HG02623 (cell line): ENCODE results near the gene C4A.
"Not testable (repeated sequence)": the region's sequence is repeated elsewhere in the genome, so short reads cannot be mapped to it uniquely, and the experiment has no call there.

Experiments
- ATAC-seq: cut with Tn5 transposase; IDR thresholded peaks from one replicate; pipeline ENCODE4 v1.9.1; 2021; ENCODE audit warnings: moderate library complexity; ENCODE audit not compliant: unreplicated experiment

C4A gene

DNA sequence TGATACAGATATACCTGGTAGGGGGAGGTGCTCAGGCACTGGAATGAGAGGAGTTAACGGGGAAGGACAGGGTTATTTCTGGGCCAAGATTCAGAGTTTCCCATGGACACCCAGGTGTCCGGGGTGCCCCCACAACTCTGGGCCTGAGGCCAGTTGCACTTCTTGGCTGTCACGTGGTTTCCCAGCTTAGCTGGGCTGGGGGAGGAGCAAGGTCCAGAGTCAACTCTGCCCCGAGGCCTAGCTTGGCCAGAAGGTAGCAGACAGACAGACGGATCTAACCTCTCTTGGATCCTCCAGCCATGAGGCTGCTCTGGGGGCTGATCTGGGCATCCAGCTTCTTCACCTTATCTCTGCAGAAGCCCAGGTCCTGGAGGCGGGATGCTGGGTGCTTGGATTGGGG lies 32.7 kb downstream of the C4A start, which contains the start of gene C4B:
C4B (plus strand) TSS at position 249 of the 400 bp plus-strand sequence; CDS start at position 300, 51 bp downstream.
- not testable (repeated sequence) for ATAC-seq

DNA sequence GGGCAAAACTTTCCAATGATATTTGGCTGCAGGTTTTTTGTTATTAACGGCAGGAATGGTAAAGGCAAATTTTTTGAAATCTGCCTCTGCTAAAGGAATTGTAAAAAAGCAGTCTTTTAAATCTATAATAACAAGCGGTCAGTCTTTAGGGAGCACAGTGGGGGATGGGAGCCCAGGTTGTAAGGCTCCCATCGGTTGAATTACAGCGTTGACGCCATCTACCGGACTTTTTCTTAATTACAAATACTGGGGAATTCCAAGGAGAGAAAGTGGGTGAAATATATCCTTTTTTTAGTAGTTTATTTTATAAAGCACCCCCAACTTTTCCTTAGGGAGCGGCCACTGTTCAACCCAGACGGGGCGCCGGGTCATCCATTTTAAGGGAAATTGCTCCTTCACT lies 40.2 kb downstream of the C4A start:
- ATAC-seq, result not testable (repeated sequence)

DNA sequence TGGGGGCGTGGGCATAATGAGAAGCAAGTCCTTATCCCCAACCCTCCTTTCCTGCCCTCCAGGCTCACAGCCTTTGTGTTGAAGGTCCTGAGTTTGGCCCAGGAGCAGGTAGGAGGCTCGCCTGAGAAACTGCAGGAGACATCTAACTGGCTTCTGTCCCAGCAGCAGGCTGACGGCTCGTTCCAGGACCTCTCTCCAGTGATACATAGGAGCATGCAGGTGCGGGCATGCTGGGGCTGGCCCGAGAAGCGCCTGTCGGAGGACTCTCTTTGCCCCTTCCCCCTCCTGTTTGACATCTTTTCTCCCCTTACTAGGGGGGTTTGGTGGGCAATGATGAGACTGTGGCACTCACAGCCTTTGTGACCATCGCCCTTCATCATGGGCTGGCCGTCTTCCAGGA lies 46.8 kb downstream of the C4A start:
- not testable (repeated sequence) for ATAC-seq

DNA sequence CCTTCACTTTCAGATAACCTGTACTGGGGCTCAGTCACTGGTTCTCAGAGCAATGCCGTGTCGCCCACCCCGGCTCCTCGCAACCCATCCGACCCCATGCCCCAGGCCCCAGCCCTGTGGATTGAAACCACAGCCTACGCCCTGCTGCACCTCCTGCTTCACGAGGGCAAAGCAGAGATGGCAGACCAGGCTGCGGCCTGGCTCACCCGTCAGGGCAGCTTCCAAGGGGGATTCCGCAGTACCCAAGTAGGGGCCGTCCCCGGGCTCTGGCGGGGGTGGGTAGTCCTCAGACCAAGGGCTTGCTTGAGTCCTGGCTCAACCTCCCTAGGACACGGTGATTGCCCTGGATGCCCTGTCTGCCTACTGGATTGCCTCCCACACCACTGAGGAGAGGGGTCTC lies 47.7 kb downstream of the C4A start:
- not testable (repeated sequence) for ATAC-seq

DNA sequence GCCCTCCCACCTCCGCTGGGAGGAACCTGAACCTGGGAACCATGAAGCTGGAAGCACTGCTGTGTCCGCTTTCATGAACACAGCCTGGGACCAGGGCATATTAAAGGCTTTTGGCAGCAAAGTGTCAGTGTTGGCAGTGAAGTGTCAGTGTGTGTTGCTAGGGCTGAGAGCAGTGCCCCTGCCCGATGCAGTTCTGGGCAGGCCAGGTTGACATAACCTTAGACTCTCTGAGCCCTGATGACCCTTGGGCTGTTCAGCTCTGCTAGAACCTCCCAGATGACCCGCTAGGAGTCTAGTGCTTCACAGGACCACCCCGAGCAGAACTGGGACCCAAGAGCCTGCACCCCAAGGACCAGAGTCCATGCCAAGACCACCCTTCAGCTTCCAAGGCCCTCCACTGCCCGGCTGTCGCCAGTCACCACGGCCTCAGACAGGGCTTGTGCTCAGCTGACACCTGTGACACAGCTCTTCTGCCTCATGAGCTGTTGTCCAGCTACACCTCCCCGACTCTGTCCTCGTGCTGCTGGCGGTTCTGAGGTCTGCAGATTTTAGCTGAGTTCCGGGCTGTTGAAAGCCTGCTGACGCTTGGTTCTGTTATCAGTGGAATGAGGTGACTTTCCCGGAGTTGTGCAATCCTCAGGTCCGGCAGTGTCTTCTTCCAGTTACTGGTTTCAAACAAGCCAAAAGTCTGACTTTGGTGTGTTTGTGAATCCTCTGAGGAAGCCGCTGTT lies 53.6 kb downstream of the C4A start:
- not testable (repeated sequence) for ATAC-seq

DNA sequence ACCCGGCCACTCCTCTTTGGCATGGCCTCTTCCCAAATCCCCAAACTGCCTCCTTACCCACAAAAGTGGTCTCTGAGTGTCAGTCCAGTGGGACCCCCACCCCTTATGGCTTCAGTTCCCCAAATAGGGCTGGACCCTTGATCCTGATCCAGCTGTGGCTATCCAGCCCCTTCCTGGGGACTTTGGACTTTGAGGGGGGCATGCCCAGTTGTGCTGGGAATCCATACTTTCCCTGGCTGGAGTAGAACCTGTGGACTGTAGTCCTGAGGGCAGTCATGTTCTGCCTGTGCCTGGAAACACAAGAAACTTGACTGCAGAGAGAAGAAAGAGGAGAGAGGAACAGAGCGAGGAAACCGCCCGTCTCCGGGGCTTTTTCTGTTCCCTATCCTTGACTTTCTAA lies 55.3 kb downstream of the C4A start:
- not testable (repeated sequence) for ATAC-seq

DNA sequence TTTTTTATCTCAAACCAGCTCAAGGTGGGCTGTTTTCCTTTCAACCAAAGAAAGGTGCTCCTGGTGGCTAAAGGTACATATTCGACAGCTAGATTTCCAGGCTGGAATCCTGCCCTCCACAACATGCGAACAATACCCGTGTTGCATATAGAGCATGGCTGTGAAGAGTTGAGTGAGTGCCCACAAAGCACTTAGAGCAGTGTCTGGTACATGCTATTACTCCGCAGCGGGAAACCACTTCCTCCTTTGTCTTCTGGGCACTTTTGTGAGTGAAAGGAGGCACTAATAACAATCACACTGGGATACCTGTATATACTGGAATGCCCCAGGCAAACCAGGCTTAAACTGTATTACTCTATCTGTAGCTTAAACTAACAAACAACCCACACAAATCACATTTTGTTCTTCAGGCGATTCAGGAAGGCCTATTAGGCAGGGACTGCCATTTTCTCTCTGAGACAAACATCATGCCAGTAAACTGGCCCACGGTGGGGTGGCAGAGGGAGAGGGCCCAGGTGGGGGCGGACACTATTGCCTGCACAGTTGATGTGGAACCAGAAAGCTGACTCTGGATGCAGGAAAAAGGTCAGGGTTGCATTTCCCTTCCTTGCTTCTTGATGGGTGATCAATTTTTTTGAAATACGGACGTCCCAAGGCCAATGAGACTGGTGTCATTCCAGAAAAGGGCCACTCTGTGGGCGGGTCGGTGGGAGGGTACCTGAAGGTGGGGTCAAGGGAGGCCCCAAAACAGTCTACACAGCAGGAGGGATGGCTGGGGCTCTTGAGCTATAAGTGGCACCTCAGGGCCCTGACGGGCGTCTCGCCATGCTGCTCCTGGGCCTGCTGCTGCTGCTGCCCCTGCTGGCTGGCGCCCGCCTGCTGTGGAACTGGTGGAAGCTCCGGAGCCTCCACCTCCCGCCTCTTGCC lies 56.0 kb downstream of the C4A start, which contains the start of gene CYP21A2:
CYP21A2 (plus strand) TSS at position 818 of the 927 bp plus-strand sequence; CDS start at position 826, 8 bp downstream.
- ATAC-seq, result not testable (repeated sequence)

DNA sequence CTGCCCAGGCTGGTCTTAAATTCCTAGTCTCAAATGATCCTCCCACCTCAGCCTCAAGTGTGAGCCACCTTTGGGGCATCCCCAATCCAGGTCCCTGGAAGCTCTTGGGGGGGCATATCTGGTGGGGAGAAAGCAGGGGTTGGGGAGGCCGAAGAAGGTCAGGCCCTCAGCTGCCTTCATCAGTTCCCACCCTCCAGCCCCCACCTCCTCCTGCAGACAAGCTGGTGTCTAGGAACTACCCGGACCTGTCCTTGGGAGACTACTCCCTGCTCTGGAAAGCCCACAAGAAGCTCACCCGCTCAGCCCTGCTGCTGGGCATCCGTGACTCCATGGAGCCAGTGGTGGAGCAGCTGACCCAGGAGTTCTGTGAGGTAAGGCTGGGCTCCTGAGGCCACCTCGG lies 57.0 kb downstream of the C4A start:
- ATAC-seq, result not testable (repeated sequence)

DNA sequence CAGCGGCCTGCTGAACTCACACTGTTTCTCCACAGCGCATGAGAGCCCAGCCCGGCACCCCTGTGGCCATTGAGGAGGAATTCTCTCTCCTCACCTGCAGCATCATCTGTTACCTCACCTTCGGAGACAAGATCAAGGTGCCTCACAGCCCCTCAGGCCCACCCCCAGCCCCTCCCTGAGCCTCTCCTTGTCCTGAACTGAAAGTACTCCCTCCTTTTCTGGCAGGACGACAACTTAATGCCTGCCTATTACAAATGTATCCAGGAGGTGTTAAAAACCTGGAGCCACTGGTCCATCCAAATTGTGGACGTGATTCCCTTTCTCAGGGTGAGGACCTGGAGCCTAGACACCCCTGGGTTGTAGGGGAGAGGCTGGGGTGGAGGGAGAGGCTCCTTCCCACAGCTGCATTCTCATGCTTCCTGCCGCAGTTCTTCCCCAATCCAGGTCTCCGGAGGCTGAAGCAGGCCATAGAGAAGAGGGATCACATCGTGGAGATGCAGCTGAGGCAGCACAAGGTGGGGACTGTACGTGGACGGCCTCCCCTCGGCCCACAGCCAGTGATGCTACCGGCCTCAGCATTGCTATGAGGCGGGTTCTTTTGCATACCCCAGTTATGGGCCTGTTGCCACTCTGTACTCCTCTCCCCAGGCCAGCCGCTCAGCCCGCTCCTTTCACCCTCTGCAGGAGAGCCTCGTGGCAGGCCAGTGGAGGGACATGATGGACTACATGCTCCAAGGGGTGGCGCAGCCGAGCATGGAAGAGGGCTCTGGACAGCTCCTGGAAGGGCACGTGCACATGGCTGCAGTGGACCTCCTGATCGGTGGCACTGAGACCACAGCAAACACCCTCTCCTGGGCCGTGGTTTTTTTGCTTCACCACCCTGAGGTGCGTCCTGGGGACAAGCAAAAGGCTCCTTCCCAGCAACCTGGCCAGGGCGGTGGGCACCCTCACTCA lies 57.7 kb downstream of the C4A start:
- not testable (repeated sequence) for ATAC-seq

DNA sequence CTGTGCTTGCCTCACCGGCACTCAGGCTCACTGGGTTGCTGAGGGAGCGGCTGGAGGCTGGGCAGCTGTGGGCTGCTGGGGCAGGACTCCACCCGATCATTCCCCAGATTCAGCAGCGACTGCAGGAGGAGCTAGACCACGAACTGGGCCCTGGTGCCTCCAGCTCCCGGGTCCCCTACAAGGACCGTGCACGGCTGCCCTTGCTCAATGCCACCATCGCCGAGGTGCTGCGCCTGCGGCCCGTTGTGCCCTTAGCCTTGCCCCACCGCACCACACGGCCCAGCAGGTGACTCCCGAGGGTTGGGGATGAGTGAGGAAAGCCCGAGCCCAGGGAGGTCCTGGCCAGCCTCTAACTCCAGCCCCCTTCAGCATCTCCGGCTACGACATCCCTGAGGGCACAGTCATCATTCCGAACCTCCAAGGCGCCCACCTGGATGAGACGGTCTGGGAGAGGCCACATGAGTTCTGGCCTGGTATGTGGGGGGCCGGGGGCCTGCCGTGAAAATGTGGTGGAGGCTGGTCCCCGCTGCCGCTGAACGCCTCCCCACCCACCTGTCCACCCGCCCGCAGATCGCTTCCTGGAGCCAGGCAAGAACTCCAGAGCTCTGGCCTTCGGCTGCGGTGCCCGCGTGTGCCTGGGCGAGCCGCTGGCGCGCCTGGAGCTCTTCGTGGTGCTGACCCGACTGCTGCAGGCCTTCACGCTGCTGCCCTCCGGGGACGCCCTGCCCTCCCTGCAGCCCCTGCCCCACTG lies 58.6 kb downstream of the C4A start:
- not testable (repeated sequence) for ATAC-seq

DNA sequence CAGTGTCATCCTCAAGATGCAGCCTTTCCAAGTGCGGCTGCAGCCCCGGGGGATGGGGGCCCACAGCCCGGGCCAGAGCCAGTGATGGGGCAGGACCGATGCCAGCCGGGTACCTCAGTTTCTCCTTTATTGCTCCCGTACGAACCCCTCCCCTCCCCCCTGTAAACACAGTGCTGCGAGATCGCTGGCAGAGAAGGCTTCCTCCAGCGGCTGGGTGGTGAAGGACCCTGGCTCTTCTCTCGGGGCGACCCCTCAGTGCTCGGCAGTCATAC lies 59.1 kb downstream of the C4A start:
- not testable (repeated sequence) for ATAC-seq

DNA sequence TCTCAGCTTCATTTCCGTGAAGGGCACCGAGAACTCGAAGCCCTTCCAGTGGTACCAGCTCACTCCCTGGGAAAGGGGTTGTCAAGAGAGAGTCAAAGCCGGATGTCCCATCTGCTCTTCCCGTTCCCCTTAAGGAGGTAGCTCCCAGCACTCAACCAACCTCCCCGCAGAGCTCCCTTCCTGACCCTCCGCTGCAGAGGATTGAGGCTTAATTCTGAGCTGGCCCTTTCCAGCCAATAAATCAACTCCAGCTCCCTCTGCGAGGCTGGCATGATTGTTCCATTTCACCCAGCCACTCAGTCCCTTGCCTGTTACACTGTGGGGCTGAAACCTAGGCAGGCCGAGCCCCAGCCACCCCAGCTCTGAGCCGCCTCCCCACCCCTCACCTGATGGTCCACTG lies 59.5 kb downstream of the C4A start:
- ATAC-seq, result not testable (repeated sequence)

DNA sequence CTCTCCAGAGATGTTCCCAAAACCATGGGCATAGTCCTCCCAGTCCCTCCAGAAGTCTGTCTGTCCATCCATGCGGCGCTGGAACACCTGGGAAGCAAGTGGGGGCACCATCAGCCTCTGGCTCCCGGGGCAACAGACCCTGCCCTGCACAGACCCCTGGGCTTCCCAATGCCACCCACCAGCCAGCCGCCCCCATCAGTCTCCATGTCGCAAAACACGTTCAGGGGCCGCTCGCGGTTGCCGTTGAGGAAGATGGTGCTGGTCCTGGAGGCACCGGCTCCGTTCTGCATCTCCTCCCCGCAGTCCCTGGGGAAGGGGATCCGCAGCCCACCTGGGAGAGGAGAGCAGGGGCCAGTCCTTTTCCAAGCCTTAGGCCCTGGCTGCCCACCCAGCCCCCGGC lies 60.4 kb downstream of the C4A start:
- not testable (repeated sequence) for ATAC-seq

DNA sequence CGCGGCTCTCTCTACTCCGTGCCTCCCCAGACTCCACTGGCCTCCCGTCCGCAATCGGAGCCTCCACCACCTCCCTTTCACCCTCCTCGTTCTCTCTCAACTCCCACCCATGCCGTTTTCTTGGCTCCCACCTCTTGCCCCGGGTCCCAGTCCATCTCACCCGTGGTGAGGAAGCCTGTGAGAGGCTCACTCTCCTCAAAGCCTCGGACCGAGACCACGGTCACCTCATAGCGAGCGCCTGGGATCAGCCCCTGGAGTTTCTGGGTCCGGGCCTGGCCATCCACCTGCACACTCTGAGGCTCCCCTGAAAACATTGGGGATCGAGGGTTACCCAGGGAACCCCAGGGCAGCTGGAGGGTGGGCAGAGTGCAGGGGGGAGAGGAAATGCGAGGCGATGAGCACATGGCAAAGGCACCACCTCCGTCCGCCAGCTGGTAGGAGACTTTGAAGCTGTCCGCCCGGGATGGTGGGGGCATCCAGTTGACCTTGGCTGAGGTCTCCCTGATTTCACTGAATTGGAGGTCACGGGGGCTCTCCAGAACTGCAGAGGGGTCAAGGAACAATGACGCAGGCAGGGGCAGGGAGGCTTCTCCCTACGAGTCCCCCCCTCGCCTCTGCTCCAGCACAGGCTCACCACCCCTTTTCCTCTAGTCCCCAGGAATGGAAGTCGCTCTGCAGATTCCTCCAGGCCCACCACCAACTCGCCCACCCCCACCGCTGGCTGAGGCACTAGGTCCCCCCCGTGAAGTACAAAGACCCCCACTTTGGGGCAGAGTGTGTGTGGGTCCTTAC lies 61.9 kb downstream of the C4A start:
- not testable (repeated sequence) for ATAC-seq

DNA sequence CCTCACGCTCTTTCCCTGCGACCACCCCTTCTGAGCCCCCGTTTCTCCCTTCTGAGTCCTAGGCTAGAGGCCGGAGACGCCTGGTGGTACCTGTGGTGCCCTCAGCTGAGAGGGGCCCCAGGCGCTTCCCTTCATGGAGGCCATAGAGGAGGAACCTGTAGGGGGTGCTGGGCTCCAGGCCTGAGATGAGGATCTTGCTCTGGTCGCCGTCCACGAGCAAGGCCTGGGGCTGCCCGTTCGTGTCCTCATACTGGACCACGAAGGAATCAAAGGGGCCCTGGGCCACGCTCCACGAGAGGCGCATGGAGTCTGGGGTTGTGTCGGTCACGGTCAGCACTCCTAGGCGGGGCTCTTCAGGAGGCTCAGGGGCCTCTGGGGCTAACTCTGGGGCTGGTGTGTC lies 63.1 kb downstream of the C4A start:
- ATAC-seq, result not testable (repeated sequence)

DNA sequence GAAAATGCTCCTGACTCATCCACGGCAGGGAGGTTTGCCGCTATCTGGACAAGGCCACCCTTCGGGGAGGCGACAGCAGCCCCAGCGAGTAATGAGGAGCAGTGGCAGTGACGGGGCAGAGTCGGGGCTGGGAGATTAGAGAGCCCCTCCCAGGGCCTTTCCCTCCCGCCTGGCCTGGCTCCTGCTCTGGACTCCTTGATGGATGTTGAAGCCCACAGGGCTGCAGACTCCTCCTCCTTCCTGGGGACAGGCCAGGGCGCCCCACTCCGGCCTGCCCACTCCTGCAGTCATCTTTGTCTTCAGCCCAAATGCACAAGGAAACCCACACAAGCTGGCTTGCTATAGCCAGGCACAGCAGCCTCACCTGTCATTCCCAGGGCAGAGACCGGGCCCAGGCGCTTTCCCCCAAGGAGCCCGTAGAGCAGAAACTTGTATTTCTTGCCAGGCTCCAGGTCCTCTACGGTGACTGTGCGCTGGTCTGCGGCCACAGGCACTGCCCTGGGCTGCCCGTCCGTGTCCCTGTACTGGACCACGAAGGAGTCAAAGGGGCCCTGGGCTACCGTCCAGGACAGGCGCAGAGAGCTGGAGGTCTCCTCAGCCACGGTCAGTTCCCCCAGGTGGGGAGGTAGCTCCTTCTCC lies 64.1 kb downstream of the C4A start:
- no peak for ATAC-seq

DNA sequence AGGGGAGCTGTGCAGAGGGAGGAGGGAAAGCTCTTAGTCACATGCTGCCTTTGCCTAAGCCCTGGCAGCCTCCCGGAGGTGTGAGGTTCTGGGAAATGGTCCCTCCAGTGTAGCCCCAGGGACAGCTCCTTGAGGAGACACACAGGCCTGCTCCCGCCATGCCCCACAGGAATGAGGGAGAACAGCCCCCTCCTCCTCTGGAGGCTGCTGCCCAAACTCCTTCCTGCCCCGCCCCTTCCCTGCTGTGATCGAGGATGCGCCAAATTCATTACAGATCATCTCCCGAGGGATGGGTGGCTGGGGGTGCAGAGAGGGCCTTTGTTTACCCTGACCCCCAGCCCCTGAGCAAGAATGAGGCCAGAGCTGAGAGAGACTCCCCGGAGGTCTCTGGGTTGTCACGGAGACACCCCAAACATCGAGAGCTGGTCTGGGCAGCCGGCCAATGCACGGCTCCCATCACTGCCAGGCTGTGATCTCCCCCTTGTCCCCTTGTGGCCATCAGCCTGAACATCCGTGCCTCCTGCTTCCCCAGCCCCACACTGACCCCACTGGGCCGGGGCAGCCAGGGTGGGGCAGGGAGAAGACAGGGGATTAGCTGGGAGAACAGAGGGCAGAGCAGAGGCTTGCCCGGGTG lies 64.7 kb downstream of the C4A start:
- ATAC-seq, result no peak

DNA sequence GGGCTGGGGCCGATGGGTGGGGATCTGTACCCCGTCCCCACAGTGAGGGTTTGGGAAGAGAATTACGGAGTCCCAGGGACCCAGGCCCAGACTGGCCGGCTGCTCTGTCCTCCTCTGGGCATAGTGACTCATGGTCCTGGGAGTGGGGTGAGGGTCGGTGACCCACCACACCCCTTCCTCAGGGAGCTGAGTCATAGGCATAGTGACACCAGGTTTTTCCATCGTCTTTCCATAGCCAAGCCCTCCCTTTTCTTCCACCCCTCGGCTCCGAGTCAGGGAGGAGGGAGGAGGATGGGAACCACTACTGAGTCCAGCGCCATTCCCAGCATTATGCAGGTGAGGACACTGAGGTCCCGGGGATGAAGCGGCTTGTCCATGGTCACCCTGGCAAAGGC lies 65.2 kb downstream of the C4A start:
- ATAC-seq, result no peak

DNA sequence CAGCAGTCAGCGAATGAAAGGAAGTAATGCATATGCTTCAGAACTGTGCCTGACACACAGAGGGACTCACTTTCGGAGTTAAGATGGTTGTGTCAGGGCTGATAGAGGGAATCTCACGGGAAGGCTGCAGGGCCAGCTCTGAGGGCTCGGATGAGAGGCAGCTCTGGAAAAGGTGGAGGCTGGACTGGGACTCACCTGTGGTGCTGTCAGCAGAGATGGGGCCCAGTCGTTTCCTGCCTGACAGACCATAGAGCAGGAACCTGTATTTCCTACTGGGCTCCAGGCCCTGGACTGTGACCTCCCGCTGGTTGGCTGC lies 65.6 kb downstream of the C4A start:
- no peak for ATAC-seq
